Gastrocnemius medialis (tissue), 4 donors: ENCODE results near the gene TAS2R13.

Source experiments
- POLR2A ChIP-seq, 2 donors: fragments of 450-650 bp; IDR thresholded peaks; one replicate each; pipeline ENCODE4 v1.6.1; 2017; ENCODE audit warnings: antibody characterized with exemption in 2 of 2, mild to moderate bottlenecking in 2 of 2, moderate library complexity in 2 of 2
- TF ChIP-seq, protein P1 (sequence below), 5 experiments: fragments of 450-650 bp in 3 of 5; fragments of 200-600 bp in 2 of 5; sonication (generic) in 2 of 5; IDR thresholded peaks in 4 of 5; conservative IDR thresholded peaks in 1 of 5; 1 replicate in 4 of 5; 2 replicates in 1 of 5; pipeline ENCODE4 v1.5.1; 2016 to 2019; ENCODE audit warnings: antibody characterized with exemption in 5 of 5, mild to moderate bottlenecking in 3 of 5, moderate library complexity in 3 of 5

DNA sequence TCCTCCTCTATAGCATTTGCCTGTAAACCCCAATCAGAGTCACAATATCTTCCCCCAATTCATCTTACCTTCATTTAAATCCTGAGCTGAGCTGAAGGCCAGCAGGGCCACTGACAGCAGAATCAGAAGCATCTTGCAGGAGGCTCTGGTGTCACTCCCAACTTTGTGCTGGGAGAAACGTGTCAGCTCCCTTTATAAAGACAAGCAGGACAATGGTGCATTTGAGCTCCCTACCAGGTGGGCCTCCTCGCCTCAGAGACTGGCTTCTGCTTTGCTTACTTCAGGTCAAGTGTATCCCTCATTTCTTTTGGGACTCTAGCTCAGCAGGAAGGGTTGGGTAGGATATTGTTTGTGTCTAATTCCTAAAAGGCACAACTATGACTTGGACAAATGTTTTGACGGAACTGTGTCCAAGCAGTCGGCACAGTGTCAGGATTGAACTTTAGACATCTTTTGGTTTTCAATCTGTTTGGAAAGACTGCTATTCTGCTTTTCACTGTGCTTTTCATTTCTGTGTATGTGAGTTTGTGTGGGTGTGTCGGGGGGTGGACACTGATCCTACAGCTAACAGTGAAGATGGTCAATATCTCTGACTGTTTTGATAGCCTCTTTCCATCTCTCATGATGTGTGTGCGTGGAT lies 25.2 kb downstream of the TAS2R13 start, which contains the start of gene PRH1:
- TF ChIP-seq, protein P1, sequence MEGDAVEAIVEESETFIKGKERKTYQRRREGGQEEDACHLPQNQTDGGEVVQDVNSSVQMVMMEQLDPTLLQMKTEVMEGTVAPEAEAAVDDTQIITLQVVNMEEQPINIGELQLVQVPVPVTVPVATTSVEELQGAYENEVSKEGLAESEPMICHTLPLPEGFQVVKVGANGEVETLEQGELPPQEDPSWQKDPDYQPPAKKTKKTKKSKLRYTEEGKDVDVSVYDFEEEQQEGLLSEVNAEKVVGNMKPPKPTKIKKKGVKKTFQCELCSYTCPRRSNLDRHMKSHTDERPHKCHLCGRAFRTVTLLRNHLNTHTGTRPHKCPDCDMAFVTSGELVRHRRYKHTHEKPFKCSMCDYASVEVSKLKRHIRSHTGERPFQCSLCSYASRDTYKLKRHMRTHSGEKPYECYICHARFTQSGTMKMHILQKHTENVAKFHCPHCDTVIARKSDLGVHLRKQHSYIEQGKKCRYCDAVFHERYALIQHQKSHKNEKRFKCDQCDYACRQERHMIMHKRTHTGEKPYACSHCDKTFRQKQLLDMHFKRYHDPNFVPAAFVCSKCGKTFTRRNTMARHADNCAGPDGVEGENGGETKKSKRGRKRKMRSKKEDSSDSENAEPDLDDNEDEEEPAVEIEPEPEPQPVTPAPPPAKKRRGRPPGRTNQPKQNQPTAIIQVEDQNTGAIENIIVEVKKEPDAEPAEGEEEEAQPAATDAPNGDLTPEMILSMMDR (IDR thresholded peaks at IDR 0.05 in 4 of 5, conservative IDR thresholded peaks at IDR 0.05 in 1 of 5): no peak
- no peak for TF ChIP-seq POLR2A (IDR thresholded peaks at IDR 0.05)
